ENCODE measurements around the gene WDTC1. TPM values are rescaled to one million over a fixed set of nuclear protein-coding genes. Genes with fewer than 3 reads are reported as not detected.

The WDTC1 gene
- polyA plus RNA-seq, 2 of the 4 experiments (the other 2 are of a cell fraction) = 3.8 to 6.9 TPM

DNA sequence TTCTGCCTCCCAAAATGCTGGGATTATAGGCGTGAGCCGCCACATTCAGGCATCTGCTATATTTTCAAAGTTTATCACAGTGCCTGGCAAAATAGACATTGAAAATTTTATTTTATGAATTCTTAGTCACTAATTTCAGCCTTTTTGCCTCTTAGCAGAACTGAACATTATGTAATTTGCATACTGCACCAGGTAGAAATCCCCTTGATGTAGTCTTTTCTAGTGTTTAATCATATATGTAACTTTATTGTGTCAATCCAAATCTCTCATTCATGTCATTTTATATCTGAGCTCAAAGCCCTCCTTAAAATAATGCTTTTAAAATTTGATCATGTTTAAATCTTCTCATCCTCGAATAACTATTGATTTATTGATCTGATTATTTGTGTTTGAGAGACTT is 19.2 kb downstream of the WDTC1 start:
- H3K4me3 ChIP-seq = no peak overlapping the region
- ChIA-PET CTCF (no interaction called here), POLR2A (no interaction called here)
- no peaks in the 10 kb centered on the region for H3K9me3 ChIP-seq
- ATAC-seq = no peak
- H3K27ac ChIP-seq = no peak overlapping the region
- TF ChIP-seq MAX (IDR thresholded peaks at IDR 0.05) (no peak), HES2 (IDR thresholded peaks at IDR 0.05) (no peak), NPAS2 (CRISPR knock-in tag; IDR thresholded peaks at IDR 0.05; ENCODE audit: borderline replicate concordance) (no peak), ZFP36 (IDR thresholded peaks at IDR 0.05; ENCODE audit: borderline replicate concordance, partially characterized antibody) (no peak), HEYL (CRISPR knock-in tag; IDR thresholded peaks at IDR 0.05) (no peak), CBX8 (IDR thresholded peaks at IDR 0.05) (no peak), TFCP2L1 (CRISPR knock-in tag; IDR thresholded peaks at IDR 0.05) (no peak), HOXA7 (CRISPR knock-in tag; IDR thresholded peaks at IDR 0.05) (no peak), MAZ (IDR thresholded peaks at IDR 0.05; ENCODE audit: borderline replicate concordance, low read depth, low read length) (no peak), RNF2 (IDR thresholded peaks at IDR 0.05; ENCODE audit: borderline replicate concordance, low read depth) (no peak), RARB (CRISPR knock-in tag; IDR thresholded peaks at IDR 0.05) (no peak), CHD4 (IDR thresholded peaks at IDR 0.05; ENCODE audit: borderline replicate concordance) (no peak), KDM5A (IDR thresholded peaks at IDR 0.05) (no peak), POLR2AphosphoS2 (conservative IDR thresholded peaks at IDR 0.05; ENCODE audit: low read length) (no peak), FOXS1 (CRISPR knock-in tag; IDR thresholded peaks at IDR 0.05) (no peak), NR3C1 (IDR thresholded peaks at IDR 0.05) (no peak), RAD21 (conservative IDR thresholded peaks at IDR 0.05 in 1 of 2, IDR thresholded peaks at IDR 0.05 in 1 of 2) (no peak), CTCF (IDR thresholded peaks at IDR 0.05) (no peak), KDM1A (IDR thresholded peaks at IDR 0.05; ENCODE audit: low read depth) (no peak), ESRRA (IDR thresholded peaks at IDR 0.05; ENCODE audit: borderline replicate concordance, low read length) (no peak)
- 70% methylated on average over 3 of the region's 3 CpGs for WGBS (ENCODE audit: missing lambda C conversion rate)
- H3K4me1 ChIP-seq = no peaks in the 10 kb centered on the region
- no peak for DNase-seq (ENCODE audit: low read depth in 1 of 2, low spot score in 1 of 2)
- H3K4me2 ChIP-seq = no peak overlapping the region
- FAIRE-seq = no peak

GRCh38 chr1:27255136-27255535 is 20.7 kb downstream of the WDTC1 start:
- FAIRE-seq (no peak), ATAC-seq (no peak), DNase-seq (ENCODE audit: low read depth in 1 of 2, low spot score in 1 of 2) (no peak)
- CTCF ChIA-PET = interaction anchor here (0.6 to 1.6 kb wide), 2 partner anchors 17 to 29 kb away, joined by 3 to 4 read pairs; no protein-coding TSS in a partner anchor
- POLR2A ChIA-PET = no interaction called here
- no peak for TF ChIP-seq ZSCAN20 (CRISPR knock-in tag; IDR thresholded peaks at IDR 0.05)
- TF ChIP-seq E2F6 (IDR thresholded peaks at IDR 0.05; ENCODE audit: borderline replicate concordance, low read depth) = no peak
- TF ChIP-seq TFCP2L1 (CRISPR knock-in tag; IDR thresholded peaks at IDR 0.05) = no peak
- TF ChIP-seq NR3C1 (IDR thresholded peaks at IDR 0.05) = no peak
- TF ChIP-seq HOXB5 (CRISPR knock-in tag; IDR thresholded peaks at IDR 0.05) = no peak
- H3K27ac ChIP-seq = no peak overlapping the region
- H3K4me3 ChIP-seq = no peak overlapping the region
- H3K4me1 ChIP-seq = no peaks in the 10 kb centered on the region
- no peaks in the 10 kb centered on the region for H3K9me3 ChIP-seq
- no peak overlapping the region for H3K4me2 ChIP-seq

DNA sequence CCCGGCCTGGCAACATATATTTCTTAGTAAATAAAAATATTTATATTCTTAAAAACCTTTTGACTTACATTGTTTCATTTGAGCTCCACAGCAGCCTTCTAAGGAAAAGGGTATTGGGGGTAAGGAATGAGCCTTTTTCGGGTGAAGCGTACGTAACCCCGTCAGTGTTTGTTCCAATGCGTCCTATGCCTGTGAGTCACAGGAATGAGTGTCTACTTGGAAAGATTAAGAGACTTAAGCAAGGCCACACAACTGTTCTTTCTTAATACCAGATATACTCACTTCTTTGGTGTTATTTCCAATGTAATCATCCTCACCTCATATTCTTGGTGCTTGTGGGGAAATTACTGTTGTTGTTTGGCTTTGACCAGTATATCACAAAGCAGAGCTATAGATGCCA is 22.7 kb downstream of the WDTC1 start:
- ATAC-seq (no peak), FAIRE-seq (no peak), DNase-seq (ENCODE audit: low read depth in 1 of 2, low spot score in 1 of 2) (no peak)
- Histone ChIP-seq H3K27ac (no peak overlapping the region), H3K4me1 (no peaks in the 10 kb centered on the region), H3K9me3 (no peaks in the 10 kb centered on the region), H3K4me3 (no peak overlapping the region), H3K4me2 (no peak overlapping the region)
- POLR2A ChIA-PET = no interaction called here
- WGBS (ENCODE audit: missing lambda C conversion rate) = 89% methylated on average over 6 of the region's 6 CpGs
- CTCF ChIA-PET = interaction anchor here (0.7 to 1.3 kb wide), 3 partner anchors 23 to 154 kb away, joined by 3 read pairs; partner anchors contain the start of gene WDTC1
- TF ChIP-seq, protein P1, sequence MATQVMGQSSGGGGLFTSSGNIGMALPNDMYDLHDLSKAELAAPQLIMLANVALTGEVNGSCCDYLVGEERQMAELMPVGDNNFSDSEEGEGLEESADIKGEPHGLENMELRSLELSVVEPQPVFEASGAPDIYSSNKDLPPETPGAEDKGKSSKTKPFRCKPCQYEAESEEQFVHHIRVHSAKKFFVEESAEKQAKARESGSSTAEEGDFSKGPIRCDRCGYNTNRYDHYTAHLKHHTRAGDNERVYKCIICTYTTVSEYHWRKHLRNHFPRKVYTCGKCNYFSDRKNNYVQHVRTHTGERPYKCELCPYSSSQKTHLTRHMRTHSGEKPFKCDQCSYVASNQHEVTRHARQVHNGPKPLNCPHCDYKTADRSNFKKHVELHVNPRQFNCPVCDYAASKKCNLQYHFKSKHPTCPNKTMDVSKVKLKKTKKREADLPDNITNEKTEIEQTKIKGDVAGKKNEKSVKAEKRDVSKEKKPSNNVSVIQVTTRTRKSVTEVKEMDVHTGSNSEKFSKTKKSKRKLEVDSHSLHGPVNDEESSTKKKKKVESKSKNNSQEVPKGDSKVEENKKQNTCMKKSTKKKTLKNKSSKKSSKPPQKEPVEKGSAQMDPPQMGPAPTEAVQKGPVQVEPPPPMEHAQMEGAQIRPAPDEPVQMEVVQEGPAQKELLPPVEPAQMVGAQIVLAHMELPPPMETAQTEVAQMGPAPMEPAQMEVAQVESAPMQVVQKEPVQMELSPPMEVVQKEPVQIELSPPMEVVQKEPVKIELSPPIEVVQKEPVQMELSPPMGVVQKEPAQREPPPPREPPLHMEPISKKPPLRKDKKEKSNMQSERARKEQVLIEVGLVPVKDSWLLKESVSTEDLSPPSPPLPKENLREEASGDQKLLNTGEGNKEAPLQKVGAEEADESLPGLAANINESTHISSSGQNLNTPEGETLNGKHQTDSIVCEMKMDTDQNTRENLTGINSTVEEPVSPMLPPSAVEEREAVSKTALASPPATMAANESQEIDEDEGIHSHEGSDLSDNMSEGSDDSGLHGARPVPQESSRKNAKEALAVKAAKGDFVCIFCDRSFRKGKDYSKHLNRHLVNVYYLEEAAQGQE (IDR thresholded peaks at IDR 0.05) = no peak
- TF ChIP-seq JUNB (IDR thresholded peaks at IDR 0.05) (no peak), MYC (IDR thresholded peaks at IDR 0.05; ENCODE audit: borderline replicate concordance, low read length) (no peak), CHD4 (IDR thresholded peaks at IDR 0.05; ENCODE audit: borderline replicate concordance) (no peak), HOXB5 (CRISPR knock-in tag; IDR thresholded peaks at IDR 0.05) (no peak), CEBPB (IDR thresholded peaks at IDR 0.05) (no peak), CBX2 (IDR thresholded peaks at IDR 0.05; ENCODE audit: borderline replicate concordance, low read depth) (no peak), SMC3 (IDR thresholded peaks at IDR 0.05) (no peak)
- TF ChIP-seq, protein P2, sequence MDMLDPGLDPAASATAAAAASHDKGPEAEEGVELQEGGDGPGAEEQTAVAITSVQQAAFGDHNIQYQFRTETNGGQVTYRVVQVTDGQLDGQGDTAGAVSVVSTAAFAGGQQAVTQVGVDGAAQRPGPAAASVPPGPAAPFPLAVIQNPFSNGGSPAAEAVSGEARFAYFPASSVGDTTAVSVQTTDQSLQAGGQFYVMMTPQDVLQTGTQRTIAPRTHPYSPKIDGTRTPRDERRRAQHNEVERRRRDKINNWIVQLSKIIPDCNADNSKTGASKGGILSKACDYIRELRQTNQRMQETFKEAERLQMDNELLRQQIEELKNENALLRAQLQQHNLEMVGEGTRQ (IDR thresholded peaks at IDR 0.05) = no peak

Measured in A549 (cell line).